GM12878 (cell line): ENCODE measurements around the gene VAC14. TPM values are rescaled to one million over a fixed set of nuclear protein-coding genes. Genes with fewer than 3 reads are reported as not detected.

Source experiments
- ATAC-seq: fragments of 200-7000 bp; cut with Tn5 transposase; 3 replicates; pipeline ENCODE4 v1.9.1; 2020; ENCODE audit warnings: mild to moderate bottlenecking, moderate library complexity
- BruUV-seq: library from RNA; stranded (reverse); fragments of 400-500 nt; replicated peaks from 2 replicates; lab custom pipeline; 2021; lab: Mats Ljungman, UMichigan
- CTCF ChIA-PET: fragments of 300-600 bp; sonication (Branson Sonifier 250); formaldehyde crosslinking; extraction: SDS; loops from one replicate; lab custom pipeline; 2021; ENCODE audit warnings: inconsistent platforms; lab: Yijun Ruan, JAX
- POLR2A ChIA-PET: fragments of 350-600 bp; formaldehyde crosslinking; extraction: SDS; loops from one replicate; lab custom pipeline; 2021; ENCODE audit warnings: inconsistent platforms; lab: Charles Lee
- RAD21 ChIA-PET: fragments of 300-600 bp; sonication (Branson Sonifier 250); formaldehyde crosslinking; loops from one replicate; lab custom pipeline; 2023; ENCODE audit warnings: antibody characterized with exemption; ENCODE audit not compliant: unreplicated experiment; lab: Charles Lee
- SMC1A ChIA-PET: fragments of 300-600 bp; sonication (Branson Sonifier 250); formaldehyde crosslinking; loops from one replicate; lab custom pipeline; 2023; ENCODE audit not compliant: unreplicated experiment, uncharacterized antibody; lab: Charles Lee
- DNase-seq: peaks from one replicate; pipeline ENCODE4 v3.0.0-alpha.2; 2011; ENCODE audit warnings: low read depth, low spot score
- FAIRE-seq: peaks from 3 replicates; lab custom pipeline; 2011; peaks lifted over from hg19 to GRCh38; lab: Jason Lieb, UNC
- H2AFZ ChIP-seq: 2 replicates; pipeline ENCODE4 v1.6.0; 2011; ENCODE audit warnings: low read depth, low read length, control low read depth; ENCODE audit not compliant: control insufficient read depth
- H3K27ac ChIP-seq: 2 replicates; pipeline ENCODE4 v1.5.1; 2011; ENCODE audit warnings: control low read depth; ENCODE audit not compliant: control insufficient read depth, insufficient read depth
- H3K27me3 ChIP-seq, 2 experiments: replicated peaks in 1 of 2; 2 replicates each; pipeline versions ENCODE4 v1.6.0 to v1.6.1; 2011; ENCODE audit warnings: low read length in 1 of 2; ENCODE audit not compliant: control insufficient read depth in 2 of 2, insufficient read depth in 2 of 2
- H3K36me3 ChIP-seq, 2 experiments: 2 replicates each; pipeline ENCODE4 v1.5.1; 2011; ENCODE audit warnings: low read length in 1 of 2; ENCODE audit not compliant: control insufficient read depth in 2 of 2, insufficient read depth in 2 of 2
- H3K4me1 ChIP-seq: 2 replicates; pipeline ENCODE4 v1.6.1; 2011; ENCODE audit warnings: mild to moderate bottlenecking, low read length, moderate library complexity, mixed read lengths; ENCODE audit not compliant: control insufficient read depth, insufficient read depth
- H3K4me2 ChIP-seq: 2 replicates; pipeline ENCODE4 v1.6.0; 2011; ENCODE audit warnings: control low read depth; ENCODE audit not compliant: control insufficient read depth, insufficient read depth
- H3K4me3 ChIP-seq: fragments of 200-600 bp; sonication (generic); 2 replicates; pipeline ENCODE4 v1.5.1; 2016
- H3K79me2 ChIP-seq: 2 replicates; pipeline ENCODE4 v1.6.0; 2011; ENCODE audit warnings: low read length; ENCODE audit not compliant: control insufficient read depth, insufficient read depth
- H3K9ac ChIP-seq: 2 replicates; pipeline ENCODE4 v1.8.0; 2011; ENCODE audit warnings: low read length, control low read depth, mixed read lengths; ENCODE audit not compliant: control insufficient read depth, insufficient read depth
- H3K9me3 ChIP-seq: replicated peaks from 3 replicates; pipeline ENCODE4 v1.5.1; 2011; ENCODE audit warnings: mild to moderate bottlenecking, low read length; ENCODE audit not compliant: control insufficient read depth, insufficient read depth
- H4K20me1 ChIP-seq: 2 replicates; pipeline ENCODE4 v1.6.0; 2011; ENCODE audit not compliant: control insufficient read depth, insufficient read depth
- CBX3 ChIP-seq: fragments of 200-600 bp; sonication (generic); IDR thresholded peaks from 2 replicates; pipeline ENCODE4 v1.6.1; 2016; ENCODE audit warnings: low read depth, borderline replicate concordance
- GABPA ChIP-seq: IDR thresholded peaks from 2 replicates; pipeline ENCODE4 v1.6.1; 2014; ENCODE audit warnings: antibody characterized with exemption, low read depth, mild to moderate bottlenecking, inconsistent platforms
- MEF2A ChIP-seq: IDR thresholded peaks from 2 replicates; pipeline ENCODE4 v1.6.1; 2011; ENCODE audit warnings: low read depth, mild to moderate bottlenecking, low read length, moderate library complexity; ENCODE audit not compliant: insufficient read depth
- MTA2 ChIP-seq: fragments of 450-650 bp; IDR thresholded peaks from 2 replicates; pipeline ENCODE4 v1.6.1; 2016; ENCODE audit warnings: low read depth, mild to moderate bottlenecking, moderate library complexity
- NFXL1 ChIP-seq: fragments of 450-650 bp; IDR thresholded peaks from 2 replicates; pipeline ENCODE4 v1.6.1; 2017; ENCODE audit warnings: antibody characterized with exemption, mild to moderate bottlenecking, borderline replicate concordance
- RB1 ChIP-seq: fragments of 450-650 bp; formaldehyde crosslinking; IDR thresholded peaks from 2 replicates; pipeline ENCODE4 v1.6.1; 2017; ENCODE audit warnings: mild to moderate bottlenecking, borderline replicate concordance
- SUPT20H ChIP-seq: IDR thresholded peaks from 2 replicates; pipeline ENCODE4 v1.6.1; 2011; ENCODE audit warnings: low read depth, mild to moderate bottlenecking, low read length, moderate library complexity, borderline replicate concordance; ENCODE audit not compliant: control insufficient read depth
- WGBS: methylation state at CpG from one replicate; pipeline ENCODE4 v1.1.6; 2016; ENCODE audit warnings: low lambda C conversion rate; ENCODE audit not compliant: insufficient replicate concordance, insufficient coverage; ENCODE audit errors: missing lambda C conversion rate; 5-methylcytosine and 5-hydroxymethylcytosine counted together
- in situ Hi-C: fragments of 300-500 bp; cut with MboI; formaldehyde crosslinking; loops from 9 replicates; pipeline ENCODE4 v1.14.3; 2018; ENCODE audit warnings: mixed read lengths
- intact Hi-C: fragments of 100-400 bp; cut with micrococcal nuclease; formaldehyde crosslinking; loops from one replicate; pipeline ENCODE4 v1.14.2; 2022; ENCODE audit not compliant: unreplicated experiment
- polyA plus RNA-seq, 11 experiments: library from polyadenylated mRNA; depleted of rRNA in 4 of 11; unstranded in 6 of 11; stranded (reverse) in 5 of 11; fragments of >200 nt; fragmentation: Nextera tagmentation in 4 of 11; fragmentation: Illumina TruSeq in 1 of 11; extraction: Ambion mirVana in 4 of 11; extraction: Trizol in 1 of 11; gene quantifications; 1 replicate in 1 of 11; 2 replicates in 10 of 11; pipeline versions ENCODE4 v1.2.1 to v1.2.3, GENCODE V29; 2011 to 2016; ENCODE audit warnings: inconsistent platforms in 2 of 11, missing spikeins in 2 of 11, low read depth in 1 of 11
- total RNA-seq, 4 experiments: library from RNA; depleted of rRNA in 3 of 4; stranded (reverse); fragments of >200 nt in 3 of 4; fragmentation: Illumina TruSeq in 1 of 4; extraction: Trizol in 1 of 4; gene quantifications; 2 replicates each; pipeline versions ENCODE4 v1.2.1 to v1.2.3, GENCODE V29; 2013 to 2021
- TF ChIP-seq, protein P1 (sequence below): fragments of 150-350 bp; IDR thresholded peaks from 2 replicates; pipeline ENCODE4 v1.6.1; 2014; ENCODE audit warnings: mild to moderate bottlenecking, low read depth, low read length

The VAC14 gene
- total and polyA plus RNA-seq, 10 of the 15 experiments (the other 5 are each of a cell fraction or from before 2014, with no cell fraction given), result 1.3 to 45.5 (median 25.5) TPM

DNA sequence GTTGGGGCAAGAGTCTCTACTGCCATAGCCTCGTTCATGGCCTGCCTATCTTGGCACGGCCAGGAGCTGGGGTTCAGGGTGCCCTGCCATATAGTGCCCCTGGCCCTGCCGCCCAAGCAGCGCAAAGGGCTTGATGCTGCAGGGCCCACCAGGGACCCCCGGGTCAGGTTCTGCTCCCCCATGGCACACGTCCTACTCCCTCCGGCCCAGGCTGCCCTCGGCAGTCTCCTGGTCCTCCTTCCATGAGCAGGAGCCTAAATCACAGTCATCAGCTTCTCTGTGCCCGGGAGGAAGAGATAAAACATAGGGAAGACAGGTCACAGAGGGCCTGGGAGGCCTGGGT lies 59.2 kb downstream of the VAC14 start:
- 78% methylated on average over 9 of the region's 9 CpGs for WGBS
- no peak for ATAC-seq
- CTCF ChIA-PET, result no interaction called here

More for the DNA sequence above, 59.2 kb downstream of the VAC14 start:
- no peaks in the 10 kb centered on the region for H4K20me1 ChIP-seq
- H3K4me3 ChIP-seq, result no peak overlapping the region
- BruUV-seq, result no TSS peak
- H3K9me3 ChIP-seq, result no peaks in the 10 kb centered on the region; the same call in 2 of the 3 replicates
- intact Hi-C loops, result no loop called here
- H3K27me3 ChIP-seq, result no peaks in the 10 kb centered on the region
- SMC1A ChIA-PET, result no interaction called here
- TF ChIP-seq MEF2A (no peak), MTA2 (no peak), SUPT20H (no peak), NFXL1 (no peak), RB1 (no peak), GABPA (no peak), CBX3 (no peak)
- TF ChIP-seq, protein P1, sequence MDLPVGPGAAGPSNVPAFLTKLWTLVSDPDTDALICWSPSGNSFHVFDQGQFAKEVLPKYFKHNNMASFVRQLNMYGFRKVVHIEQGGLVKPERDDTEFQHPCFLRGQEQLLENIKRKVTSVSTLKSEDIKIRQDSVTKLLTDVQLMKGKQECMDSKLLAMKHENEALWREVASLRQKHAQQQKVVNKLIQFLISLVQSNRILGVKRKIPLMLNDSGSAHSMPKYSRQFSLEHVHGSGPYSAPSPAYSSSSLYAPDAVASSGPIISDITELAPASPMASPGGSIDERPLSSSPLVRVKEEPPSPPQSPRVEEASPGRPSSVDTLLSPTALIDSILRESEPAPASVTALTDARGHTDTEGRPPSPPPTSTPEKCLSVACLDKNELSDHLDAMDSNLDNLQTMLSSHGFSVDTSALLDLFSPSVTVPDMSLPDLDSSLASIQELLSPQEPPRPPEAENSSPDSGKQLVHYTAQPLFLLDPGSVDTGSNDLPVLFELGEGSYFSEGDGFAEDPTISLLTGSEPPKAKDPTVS, result no peak
- TF ChIP-seq, all 136 proteins: peak for 0
- H3K9ac ChIP-seq, result no peak overlapping the region
- no peaks in the 10 kb centered on the region for H3K79me2 ChIP-seq
- DNase-seq, result no peak
- ChIA-PET POLR2A (no interaction called here), RAD21 (no interaction called here)
- H3K4me2 ChIP-seq, result no peak overlapping the region
- peaks cover 11 to 13% of the 10 kb centered on the region in 2 experiments; a peak in 3 of 4 replicates for H3K36me3 ChIP-seq
- H3K27ac ChIP-seq, result no peak overlapping the region
- H2AFZ ChIP-seq, result no peak overlapping the region
- FAIRE-seq, result no peak
- H3K4me1 ChIP-seq, result peaks cover 22% of the 10 kb centered on the region
- in situ Hi-C loops, result no loop called here
